ENCODE data around the gene BID.
"Not testable (repeated sequence)": the region's sequence is repeated elsewhere in the genome, so short reads cannot be mapped to it uniquely, and the experiment has no call there.

BID gene

DNA sequence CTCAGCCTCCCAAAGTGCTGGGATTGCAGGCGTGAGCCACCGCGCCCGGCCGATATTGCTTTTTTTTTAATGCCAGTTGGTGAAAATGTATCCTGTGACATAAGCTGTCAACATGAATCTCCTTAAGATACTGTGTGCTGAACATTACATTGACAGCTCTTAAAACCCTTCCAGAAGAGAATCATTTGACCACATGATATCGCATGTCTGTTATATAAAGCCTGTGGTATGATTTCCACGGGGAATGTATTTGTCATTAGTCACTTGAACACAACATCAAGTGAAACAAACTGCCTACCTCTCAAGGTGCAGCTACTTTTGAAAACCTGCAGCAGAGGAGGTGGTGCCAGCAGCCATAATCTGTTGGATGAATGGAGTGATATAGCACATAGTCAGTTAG, 68.7 kb downstream of the BID start:
- peaks cover 7 to 13% of the 10 kb centered on the region in 2 experiments for H3K4me1 ChIP-seq (ENCODE audit: control insufficient read depth in 1 of 2, insufficient read depth in 1 of 2, low read depth in 1 of 2, low read length in 1 of 2)
- no peaks in the 10 kb centered on the region for H3K27me3 ChIP-seq
- peaks cover 23% of the 10 kb centered on the region for H3K36me3 ChIP-seq
- no peak overlapping the region for H3K4me3 ChIP-seq (ENCODE audit: low read depth in 1 of 2, low read length in 1 of 2)
- H3K9me3 ChIP-seq = no peaks in the 10 kb centered on the region
- H3K27ac ChIP-seq = peak overlapping the region; percentile 74
- TF ChIP-seq, protein P1, sequence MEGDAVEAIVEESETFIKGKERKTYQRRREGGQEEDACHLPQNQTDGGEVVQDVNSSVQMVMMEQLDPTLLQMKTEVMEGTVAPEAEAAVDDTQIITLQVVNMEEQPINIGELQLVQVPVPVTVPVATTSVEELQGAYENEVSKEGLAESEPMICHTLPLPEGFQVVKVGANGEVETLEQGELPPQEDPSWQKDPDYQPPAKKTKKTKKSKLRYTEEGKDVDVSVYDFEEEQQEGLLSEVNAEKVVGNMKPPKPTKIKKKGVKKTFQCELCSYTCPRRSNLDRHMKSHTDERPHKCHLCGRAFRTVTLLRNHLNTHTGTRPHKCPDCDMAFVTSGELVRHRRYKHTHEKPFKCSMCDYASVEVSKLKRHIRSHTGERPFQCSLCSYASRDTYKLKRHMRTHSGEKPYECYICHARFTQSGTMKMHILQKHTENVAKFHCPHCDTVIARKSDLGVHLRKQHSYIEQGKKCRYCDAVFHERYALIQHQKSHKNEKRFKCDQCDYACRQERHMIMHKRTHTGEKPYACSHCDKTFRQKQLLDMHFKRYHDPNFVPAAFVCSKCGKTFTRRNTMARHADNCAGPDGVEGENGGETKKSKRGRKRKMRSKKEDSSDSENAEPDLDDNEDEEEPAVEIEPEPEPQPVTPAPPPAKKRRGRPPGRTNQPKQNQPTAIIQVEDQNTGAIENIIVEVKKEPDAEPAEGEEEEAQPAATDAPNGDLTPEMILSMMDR (IDR thresholded peaks at IDR 0.05) = no peak

DNA sequence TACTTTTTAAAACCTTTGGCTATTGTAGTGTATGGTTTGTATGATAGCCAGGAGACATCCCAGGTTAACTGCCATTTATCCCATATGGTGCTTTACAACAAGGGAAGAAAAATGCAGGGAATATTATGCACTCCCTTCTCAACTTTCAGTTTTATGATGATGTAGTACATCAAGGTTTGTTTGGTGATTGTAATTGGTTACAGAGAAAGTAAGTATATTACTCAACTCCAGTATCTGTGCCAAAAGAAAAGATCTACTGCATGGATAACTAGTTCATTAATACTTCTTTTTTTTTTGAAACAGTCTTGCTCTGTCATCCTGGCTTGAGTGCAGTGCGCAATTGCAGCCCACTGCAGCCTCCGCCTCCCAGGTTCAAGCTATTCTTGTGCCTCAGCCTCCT, 70.5 kb downstream of the BID start:
- no peak overlapping the region for H3K4me3 ChIP-seq (ENCODE audit: low read depth in 1 of 2, low read length in 1 of 2)
- no peaks in the 10 kb centered on the region for H3K27me3 ChIP-seq
- peaks cover 23% of the 10 kb centered on the region for H3K36me3 ChIP-seq
- TF ChIP-seq, protein P1 (IDR thresholded peaks at IDR 0.05) = no peak
- H3K4me1 ChIP-seq (ENCODE audit: control insufficient read depth in 1 of 2, insufficient read depth in 1 of 2, low read depth in 1 of 2, low read length in 1 of 2) = peaks cover 15 to 28% of the 10 kb centered on the region in 2 experiments
- no peak overlapping the region for H3K27ac ChIP-seq
- H3K9me3 ChIP-seq = no peaks in the 10 kb centered on the region

DNA sequence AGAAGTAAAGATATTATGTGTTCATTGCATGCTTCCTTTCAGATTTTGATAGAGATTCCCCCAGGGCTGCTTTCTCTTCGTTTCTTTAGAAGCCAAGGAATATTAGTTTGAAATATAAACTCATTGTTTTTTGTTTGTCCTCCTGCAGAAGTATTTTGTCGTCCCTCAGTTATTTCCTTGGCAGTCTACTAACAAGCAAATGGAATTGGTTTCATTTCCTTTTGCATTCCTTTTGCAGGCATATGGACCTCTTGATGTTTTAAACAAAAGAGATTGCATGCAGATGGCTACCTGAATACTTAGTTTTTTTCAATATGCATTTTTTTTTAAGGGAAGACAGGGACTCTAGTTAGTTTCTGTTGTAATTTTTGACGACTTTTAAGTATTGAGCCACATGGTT, 73.5 kb downstream of the BID start:
- TF ChIP-seq, protein P1 (IDR thresholded peaks at IDR 0.05) = no peak
- Histone ChIP-seq H3K27me3 (no peaks in the 10 kb centered on the region), H3K27ac (no peak overlapping the region), H3K4me1 (ENCODE audit: control insufficient read depth in 1 of 2, insufficient read depth in 1 of 2, low read depth in 1 of 2, low read length in 1 of 2) (peaks cover 11 to 22% of the 10 kb centered on the region in 2 experiments), H3K36me3 (peaks cover 27% of the 10 kb centered on the region), H3K9me3 (no peaks in the 10 kb centered on the region), H3K4me3 (ENCODE audit: low read depth in 1 of 2, low read length in 1 of 2) (no peak overlapping the region)

DNA sequence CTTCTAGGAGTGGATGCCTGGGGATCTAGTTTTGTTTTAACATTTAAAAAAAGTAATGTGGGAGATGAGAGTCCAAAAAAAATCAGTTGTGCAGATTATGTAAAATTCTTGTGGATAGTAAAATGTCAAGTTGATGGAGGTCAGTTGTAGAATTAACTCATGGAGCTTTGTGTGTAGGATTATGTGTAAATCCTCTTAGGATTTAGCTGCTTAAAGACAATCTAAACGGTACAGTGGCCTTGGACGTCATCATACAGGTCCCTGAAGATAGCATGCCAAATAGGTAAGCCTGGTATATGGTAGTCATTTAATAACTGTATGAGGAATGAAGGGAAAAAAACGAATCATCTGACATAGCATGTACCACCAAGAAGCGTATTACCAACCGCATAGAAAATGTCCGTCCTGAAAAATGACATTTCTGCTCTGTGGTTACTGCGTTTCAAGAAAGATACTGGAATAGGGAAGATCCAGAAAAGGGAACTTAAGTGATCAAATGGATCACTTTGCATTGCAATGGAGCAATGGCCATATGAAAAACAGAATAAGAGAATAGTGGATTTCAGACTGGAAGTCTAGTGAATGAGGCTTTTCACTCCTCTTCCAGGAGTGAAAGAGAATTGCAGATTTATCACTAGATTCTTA, 74.5 kb downstream of the BID start:
- no peak overlapping the region for H3K4me3 ChIP-seq (ENCODE audit: low read depth in 1 of 2, low read length in 1 of 2)
- no peaks in the 10 kb centered on the region for H3K9me3 ChIP-seq
- H3K36me3 ChIP-seq = peaks cover 30% of the 10 kb centered on the region
- H3K27me3 ChIP-seq = no peaks in the 10 kb centered on the region
- H3K27ac ChIP-seq = peak overlapping the region; percentile 37
- TF ChIP-seq, protein P1 (IDR thresholded peaks at IDR 0.05) = no peak
- H3K4me1 ChIP-seq (ENCODE audit: control insufficient read depth in 1 of 2, insufficient read depth in 1 of 2, low read depth in 1 of 2, low read length in 1 of 2) = peaks cover 11 to 22% of the 10 kb centered on the region in 2 experiments

DNA sequence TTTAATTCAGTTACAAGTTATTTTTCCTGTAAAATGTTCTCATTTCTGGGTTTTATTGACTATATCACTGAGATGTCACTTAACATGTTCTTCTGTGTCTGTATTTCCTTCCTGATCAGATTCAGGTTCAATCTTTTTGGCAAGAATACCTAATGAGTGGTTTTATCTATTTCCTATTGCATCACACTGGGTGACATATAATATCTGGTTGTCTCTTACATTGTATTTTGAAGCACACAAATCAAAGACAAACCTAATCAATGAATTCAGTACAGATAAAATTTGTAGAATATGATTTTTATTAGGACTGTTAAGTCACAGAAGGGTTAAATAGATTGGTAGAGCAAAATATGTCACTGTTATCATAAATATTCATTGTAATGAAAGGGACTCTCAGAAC, 75.3 kb downstream of the BID start:
- H3K9me3 ChIP-seq = no peaks in the 10 kb centered on the region
- H3K36me3 ChIP-seq = peaks cover 23% of the 10 kb centered on the region
- H3K4me1 ChIP-seq (ENCODE audit: control insufficient read depth in 1 of 2, insufficient read depth in 1 of 2, low read depth in 1 of 2, low read length in 1 of 2) = peaks cover 11 to 22% of the 10 kb centered on the region in 2 experiments
- TF ChIP-seq, protein P1 (IDR thresholded peaks at IDR 0.05) = no peak
- H3K4me3 ChIP-seq (ENCODE audit: low read depth in 1 of 2, low read length in 1 of 2) = no peak overlapping the region
- H3K27me3 ChIP-seq = no peaks in the 10 kb centered on the region
- H3K27ac ChIP-seq = peak overlapping the region; percentile 13

DNA sequence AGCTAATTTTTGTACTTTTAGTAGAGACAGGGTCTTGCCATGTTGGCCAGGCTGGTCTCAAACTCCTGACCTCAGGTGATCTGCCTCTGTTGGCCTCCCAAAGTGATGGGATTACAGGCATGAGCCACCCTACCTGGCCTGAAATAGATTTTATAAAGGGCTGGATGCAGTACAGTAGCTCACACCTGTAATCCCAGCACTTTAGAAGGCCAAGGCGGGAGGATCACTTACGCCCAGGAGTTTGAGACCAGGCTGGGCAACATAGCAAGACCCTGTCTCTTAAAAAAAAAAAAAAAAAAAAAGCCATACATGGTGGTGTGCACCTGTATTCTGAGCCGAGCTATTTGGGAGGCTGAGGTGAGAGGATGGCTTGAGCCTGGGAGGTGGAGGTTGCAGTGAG, 76.0 kb downstream of the BID start:
- peaks cover 17% of the 10 kb centered on the region for H3K36me3 ChIP-seq
- H3K27ac ChIP-seq; H3K9me3 ChIP-seq; H3K27me3 ChIP-seq; H3K4me3 ChIP-seq (ENCODE audit: low read depth in 1 of 2, low read length in 1 of 2): not testable (repeated sequence)
- peaks cover 11 to 22% of the 10 kb centered on the region in 2 experiments for H3K4me1 ChIP-seq (ENCODE audit: control insufficient read depth in 1 of 2, insufficient read depth in 1 of 2, low read depth in 1 of 2, low read length in 1 of 2)

DNA sequence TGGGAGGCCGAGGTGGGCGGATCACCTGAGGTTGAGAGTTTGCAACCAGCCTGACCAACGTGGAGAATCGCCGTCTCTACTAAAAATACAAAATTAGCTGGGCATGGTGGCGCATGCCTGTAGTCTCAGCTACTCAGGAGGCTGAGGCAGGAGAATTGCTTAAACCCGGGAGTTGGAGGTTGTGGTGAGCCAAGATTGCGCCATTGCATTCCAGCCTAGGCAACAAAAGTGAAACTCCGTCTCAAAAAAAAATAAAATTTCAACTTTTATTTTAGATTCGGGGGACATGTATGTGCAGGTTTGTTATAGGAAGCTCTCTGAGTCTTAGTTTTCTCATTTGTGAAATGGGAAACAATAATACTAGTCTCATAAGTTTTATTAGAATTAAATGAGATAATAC, 77.1 kb downstream of the BID start:
- not testable (repeated sequence) for H3K36me3 ChIP-seq; H3K27me3 ChIP-seq; H3K27ac ChIP-seq; H3K4me3 ChIP-seq (ENCODE audit: low read depth in 1 of 2, low read length in 1 of 2); H3K9me3 ChIP-seq
- peaks cover 15 to 26% of the 10 kb centered on the region in 2 experiments for H3K4me1 ChIP-seq (ENCODE audit: control insufficient read depth in 1 of 2, insufficient read depth in 1 of 2, low read depth in 1 of 2, low read length in 1 of 2)

Measured in neutrophil (primary cell).